Endometrial microvascular endothelial cells (primary cell): ENCODE results near the gene OR7D2. TPM values are rescaled to one million over a fixed set of nuclear protein-coding genes. Genes with fewer than 3 reads are reported as not detected.

Experiments used
- in situ Hi-C: cut with HindIII; loops from 2 replicates; pipeline ENCODE4 v1.10.0; 2017; ENCODE audit warnings: low sequenced_read_pairs, low pct_unique_long_range_greater_than_20kb; ENCODE audit errors: inconsistent ontology term
- total RNA-seq: library from RNA; depleted of rRNA; stranded (reverse); fragments of >200 nt; gene quantifications from one replicate; pipeline ENCODE4 v1.2.3, GENCODE V29; 2015; ENCODE audit errors: inconsistent ontology term

The OR7D2 gene
- not detected for total RNA-seq

GRCh38 chr19:9178901-9179300 is at the start of gene OR7D2:
Gene OR7D2, plus strand, starts transcription at chr19:9178979. Its CDS starts 6,803 bp downstream, at chr19:9185782.
- in situ Hi-C loops: no loop called here

DNA sequence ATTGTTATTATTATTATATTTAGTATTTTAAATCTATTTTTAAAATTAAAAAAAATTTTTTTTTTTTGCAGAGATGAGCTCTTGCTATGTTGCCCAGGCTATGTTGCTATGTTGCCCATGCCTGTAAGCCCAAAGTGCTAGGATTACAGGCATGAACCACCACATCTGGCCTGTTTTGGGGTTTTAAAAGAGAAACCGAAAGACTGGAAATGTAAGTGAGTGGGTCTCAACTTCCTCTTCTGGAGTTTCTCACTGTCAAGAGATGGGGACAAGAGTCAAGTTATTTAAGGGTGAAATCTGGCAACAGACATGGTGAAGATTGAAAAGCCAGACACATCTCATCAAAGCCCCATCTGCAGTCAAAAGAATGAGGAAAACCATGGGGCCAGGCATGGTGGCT is 47.8 kb upstream of the OR7D2 start:
- in situ Hi-C loops: no loop called here

DNA sequence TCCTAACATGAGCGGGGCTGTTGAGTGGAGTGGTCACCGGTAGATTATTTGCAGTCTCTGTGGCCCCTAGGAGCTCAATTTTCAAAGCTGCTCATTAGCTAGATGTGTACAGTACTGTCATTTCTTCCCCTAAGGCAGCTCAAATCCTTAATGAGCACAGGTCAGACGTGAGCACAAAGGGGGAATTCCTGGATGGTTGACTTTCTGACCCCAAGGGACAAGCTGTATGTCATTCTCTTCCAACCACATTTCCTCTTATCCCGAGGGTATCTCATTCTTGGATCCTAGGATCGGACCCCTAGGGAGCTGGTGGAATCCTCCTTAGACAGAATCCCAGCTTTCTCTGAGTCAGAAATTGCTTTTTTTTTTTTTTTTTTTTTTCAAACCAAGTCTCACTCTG is 46.4 kb upstream of the OR7D2 start:
- in situ Hi-C loops: no loop called here

- in situ Hi-C loops: no loop called here
These were observed 39.1 kb upstream of the OR7D2 start for GRCh38 chr19:9139609-9140158.

- in situ Hi-C loops: no loop called here
These were observed 38.5 kb upstream of the OR7D2 start, which contains the start of gene ZNF317 for GRCh38 chr19:9140159-9140874. Gene ZNF317, plus strand, starts transcription at chr19:9140397. Its CDS starts 15,620 bp downstream, at chr19:9156017.

- in situ Hi-C loops: no loop called here
These were observed 33.9 kb upstream of the OR7D2 start for GRCh38 chr19:9144920-9145319.

DNA sequence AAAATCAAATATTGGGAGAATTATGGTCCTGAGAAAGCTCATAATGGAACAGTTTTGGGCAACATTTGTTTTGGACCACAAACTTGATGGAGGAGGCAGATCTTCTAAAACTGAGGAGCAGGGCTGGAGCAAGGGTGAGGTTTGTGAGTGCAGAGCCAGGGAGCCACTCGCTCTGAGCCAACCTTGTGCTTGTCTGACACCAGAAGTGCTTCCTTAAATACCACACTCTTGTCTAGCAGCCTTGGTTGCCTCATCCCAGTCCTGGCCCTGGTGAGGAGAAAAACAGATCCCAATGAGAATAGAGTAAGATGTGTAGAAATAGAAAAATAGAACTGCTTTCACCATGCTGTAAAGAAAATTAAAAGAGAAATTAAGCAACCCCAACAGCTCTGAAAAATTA is 31.9 kb upstream of the OR7D2 start:
- in situ Hi-C loops: no loop called here

- in situ Hi-C loops: no loop called here
These were observed 30.1 kb upstream of the OR7D2 start for GRCh38 chr19:9148697-9149096.

GRCh38 chr19:9149997-9150396 is 28.8 kb upstream of the OR7D2 start:
- in situ Hi-C loops: no loop called here

DNA sequence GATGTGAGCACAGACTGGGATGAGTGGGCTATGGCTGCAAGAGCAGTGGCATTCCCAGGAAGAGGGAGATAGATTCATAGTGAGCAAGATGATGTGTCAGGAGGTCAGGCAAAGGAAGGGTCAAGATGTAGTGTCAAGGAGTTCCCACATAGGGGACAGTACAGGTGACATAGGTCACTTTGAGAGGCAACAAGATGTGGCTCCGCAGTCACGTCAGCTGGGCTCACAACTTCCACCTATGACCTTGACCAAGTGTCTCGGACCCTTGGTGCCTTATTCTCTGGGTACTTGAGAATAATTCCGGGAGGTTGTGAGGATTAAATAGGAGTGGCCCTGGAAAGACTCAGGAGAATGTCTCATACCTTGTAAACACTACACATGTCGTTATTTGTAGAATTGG is 28.1 kb upstream of the OR7D2 start:
- in situ Hi-C loops: no loop called here

DNA sequence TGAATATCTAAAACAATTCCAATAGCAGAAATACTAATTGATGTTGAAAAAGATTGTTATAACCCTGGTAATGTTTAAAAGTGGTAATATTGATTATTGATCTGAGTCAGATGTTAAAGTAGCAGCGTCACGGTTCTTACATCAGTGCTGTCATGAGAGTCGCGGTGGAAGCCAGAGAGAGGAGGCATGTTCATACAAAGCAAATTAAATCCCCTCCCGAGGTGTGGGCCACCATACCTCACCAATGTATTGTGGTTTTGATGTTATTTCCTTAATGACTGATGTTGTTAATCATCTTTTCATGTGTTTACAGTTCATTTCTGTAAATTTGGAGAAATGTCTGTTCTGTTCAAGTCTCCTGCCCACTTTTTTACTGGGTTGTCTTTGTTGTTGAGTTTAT is 27.4 kb upstream of the OR7D2 start:
- in situ Hi-C loops: no loop called here

DNA sequence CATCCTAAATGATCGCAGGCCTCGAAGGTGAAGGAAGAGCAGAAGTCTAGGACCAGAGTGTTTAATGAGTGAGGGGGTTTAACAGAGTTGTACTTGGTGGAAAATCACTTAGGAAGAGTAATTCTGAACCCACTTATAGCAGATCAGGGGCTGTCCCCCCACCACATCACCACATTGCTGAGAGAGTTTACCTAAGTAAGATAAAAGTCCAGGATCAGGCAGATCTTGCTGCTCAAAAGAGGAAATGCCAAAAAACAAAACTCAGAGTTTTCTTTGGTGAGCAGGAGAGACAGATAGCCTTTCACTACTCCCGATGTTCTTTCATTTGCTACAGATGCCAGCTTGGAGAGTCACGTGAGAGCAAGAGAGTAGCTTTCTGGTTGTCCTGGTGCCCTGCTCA is 23.2 kb upstream of the OR7D2 start:
- in situ Hi-C loops: no loop called here

DNA sequence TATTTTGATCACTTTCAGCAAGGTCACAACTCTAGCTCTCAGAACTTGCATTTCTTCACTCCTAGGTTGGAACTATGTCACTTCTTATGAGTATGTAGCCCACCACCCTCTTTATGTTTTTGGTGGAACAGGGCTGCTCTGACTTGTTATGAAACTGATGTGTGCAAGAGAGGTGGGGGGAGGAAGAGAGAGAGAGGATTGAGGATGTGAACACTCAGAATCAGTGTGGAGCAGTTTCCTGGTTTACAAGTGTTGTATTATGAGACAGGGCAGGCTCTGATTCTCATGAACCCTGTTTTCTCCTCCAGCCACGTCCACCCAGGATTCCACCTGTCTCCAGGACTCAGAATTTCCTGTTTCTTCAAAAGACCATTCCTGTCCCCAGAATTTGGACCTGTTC is 22.5 kb upstream of the OR7D2 start:
- in situ Hi-C loops: no loop called here

GRCh38 chr19:9159891-9160290 is 18.9 kb upstream of the OR7D2 start:
- in situ Hi-C loops: no loop called here

DNA sequence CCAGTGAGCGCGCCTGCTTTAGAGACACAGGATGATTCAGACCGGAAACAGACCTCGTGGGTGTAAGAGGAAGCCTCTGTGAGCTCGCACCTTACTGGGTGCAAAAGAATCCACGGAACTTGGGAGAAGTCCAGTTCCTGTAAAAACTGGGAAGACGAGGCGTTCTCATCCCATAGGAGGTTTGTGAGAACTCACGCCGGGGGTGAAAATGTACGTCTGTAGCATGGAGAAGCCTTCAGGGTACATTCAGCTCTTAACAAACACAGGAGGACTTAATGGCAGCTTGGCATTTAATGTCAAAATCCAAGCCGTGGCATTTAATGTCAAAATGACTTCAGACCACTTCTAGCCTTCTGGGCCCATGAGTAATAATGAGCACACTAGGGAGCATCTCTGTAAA is 17.4 kb upstream of the OR7D2 start:
- in situ Hi-C loops: no loop called here

DNA sequence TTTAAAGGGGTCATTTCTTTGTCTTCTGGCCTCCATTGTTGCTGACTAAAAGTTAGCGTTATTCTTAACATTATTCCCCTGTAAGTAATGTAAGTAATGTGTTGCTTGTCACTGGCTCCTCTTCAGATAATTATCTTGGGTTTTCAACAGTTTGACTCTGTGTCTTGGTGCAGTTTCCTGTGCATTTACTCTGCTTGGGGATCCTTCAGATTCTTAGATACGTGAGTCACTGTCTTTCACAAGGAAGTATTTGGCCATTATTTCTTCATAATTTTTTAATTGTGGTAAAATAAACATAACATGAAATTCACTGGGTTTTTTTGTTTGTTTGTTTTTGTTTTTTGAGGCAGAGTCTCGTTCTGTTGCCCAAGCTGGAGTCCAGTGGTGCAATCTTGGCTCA is 13.5 kb upstream of the OR7D2 start:
- in situ Hi-C loops: no loop called here

DNA sequence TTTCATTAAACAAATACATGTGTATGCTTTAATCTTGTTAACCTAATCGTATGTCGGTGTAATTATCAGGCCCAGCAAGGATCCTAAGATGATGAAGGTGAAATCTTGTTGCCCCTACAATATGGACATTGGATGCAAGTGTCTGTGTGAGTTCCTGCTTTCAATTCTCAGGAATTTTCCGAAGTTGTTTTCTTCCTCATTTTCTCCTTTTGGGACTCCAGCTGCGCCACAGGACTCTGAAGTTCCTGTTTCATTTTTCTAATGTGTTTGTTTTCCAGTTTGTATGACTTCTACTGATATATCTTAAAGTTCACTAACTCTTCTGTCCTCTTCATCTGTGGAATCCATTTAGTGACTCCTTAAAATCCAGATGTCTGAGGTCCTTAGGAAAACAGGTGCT is 11.9 kb upstream of the OR7D2 start:
- in situ Hi-C loops: no loop called here

- in situ Hi-C loops: no loop called here
These were observed 7.3 kb upstream of the OR7D2 start for GRCh38 chr19:9171393-9171991.

GRCh38 chr19:9175326-9175725 is 3.5 kb upstream of the OR7D2 start:
- in situ Hi-C loops: no loop called here

DNA sequence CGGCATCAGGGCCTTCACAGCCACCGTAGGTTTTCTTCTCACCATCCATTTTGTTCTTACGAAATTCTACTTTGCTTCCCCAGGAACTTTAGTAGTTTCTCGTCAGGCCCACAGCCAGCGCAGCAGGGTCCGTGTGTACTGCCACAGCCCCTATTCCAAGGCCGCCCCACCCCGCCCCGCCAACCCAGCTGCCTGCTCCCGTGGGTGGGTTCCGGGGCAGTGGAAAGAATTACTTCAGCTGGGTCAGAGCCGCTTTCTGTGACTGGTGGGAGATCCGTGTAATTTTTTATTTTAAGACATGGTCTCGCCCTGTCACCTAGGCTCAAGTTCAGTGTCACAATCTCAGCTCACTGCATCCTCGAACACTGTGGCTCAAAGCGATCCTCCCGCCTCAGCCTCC is 4.2 kb downstream of the OR7D2 start:
- in situ Hi-C loops: no loop called here
